Cerebellar nuclear complex (tissue), 1 donor: Measurements from ENCODE around the gene ROBO2.

Experiments
- DNase-seq, 2 experiments: peaks; one replicate each; lab custom pipeline; 2025; lab: John Stamatoyannopoulos, UW

ROBO2 gene

DNA sequence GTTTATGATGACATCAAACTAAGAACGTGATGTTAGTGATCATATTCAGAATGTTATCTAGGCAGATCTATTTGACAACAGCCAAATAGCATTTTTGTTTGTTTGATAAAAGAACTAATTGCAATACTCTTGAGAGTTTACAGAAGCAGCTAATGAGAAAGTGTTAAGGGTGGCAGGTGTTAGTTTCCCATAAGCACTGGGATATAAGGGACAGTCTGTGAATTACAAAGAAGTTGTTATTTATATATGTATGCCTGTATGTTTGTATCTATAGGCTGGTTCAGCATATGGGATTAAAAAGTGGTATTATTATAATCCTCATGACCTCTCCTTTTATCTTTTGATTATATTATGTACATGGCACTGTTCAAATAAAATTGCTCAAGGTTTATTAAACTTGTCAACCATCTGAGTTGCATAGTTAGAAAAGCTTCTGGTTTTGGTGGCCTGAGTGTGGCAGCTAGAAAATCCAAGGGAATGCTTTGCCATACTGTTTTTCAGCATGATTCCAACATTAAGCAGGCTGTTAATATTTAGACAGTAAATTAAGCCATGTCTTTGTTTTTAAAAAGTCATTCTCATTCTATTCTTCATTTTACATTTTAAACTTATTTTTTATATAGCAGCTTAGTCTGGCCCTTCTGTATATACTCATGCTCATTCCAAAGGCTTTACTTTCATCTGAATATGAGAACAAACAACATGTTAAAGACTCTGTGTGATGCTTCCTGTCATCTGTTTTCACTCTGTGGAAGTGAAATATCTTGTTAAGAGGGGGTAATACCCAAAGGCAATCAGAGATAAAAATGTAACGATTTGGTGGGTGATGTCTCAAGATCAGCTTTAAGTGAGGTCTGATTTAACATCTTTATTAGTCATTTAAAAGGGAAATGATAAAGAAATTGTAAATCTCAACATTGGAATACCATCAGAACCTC is 13.1 kb downstream of the ROBO2 start:
- no peak for DNase-seq

DNA sequence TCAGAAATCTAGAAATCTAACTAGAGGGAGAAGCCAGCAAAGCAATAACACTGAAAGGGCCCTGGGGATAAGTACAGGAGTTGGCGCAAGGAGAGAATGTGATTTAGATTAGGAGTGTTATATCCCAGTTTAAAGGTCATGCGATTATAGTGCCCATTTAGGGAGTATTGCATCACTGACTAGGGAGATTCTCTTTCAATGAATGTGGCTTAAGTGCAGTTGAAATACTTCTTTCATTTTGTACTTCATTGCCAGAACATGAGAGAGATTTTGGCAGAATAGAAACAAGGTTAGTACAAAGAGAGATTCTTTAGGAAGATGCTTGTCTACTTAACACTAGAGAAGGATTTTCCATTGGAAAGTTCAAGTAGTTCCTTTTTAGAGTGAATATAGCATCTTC is 13.9 kb downstream of the ROBO2 start:
- no peak for DNase-seq

DNA sequence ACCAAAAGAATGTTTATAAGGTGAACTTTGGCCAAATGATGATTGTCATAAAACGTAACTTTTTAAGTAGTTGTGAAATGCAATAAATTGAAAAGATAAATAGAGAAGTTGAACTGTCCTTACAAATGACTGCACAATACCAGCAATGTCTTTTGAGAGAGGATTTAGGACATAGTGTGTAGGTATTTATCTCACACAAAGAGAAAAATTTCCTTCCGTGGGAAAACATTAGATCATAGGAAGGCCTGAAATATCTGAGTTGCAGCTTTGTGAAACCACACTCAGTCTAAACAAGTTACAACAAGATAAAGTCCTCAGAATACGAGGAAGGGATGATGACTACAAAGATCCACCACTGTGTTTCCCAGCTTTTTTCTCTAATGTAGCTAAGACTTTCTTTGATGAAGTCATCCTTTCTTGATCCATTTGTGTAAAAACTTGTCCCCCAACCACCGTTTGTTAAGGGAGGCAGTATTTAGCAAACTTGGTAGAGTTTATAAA is 16.0 kb downstream of the ROBO2 start:
- no peak for DNase-seq

DNA sequence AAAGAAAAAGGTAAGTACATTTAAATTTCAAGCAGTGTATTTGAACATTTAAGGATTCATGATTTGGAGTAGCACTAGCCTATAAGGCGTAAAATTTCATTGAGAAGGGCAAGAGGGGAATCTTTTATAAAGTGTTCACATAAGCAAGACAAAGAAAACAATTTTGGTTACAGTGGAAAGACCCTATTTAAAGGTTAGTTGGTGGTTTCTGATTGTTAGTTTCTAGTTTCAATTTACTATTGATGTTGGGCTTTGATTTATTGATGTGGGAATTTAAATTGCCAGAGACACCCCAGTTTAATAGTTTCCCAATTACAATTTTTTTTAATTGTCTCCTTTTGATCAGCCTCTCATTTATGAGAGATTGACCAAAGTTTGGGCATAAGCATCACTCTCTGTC is 19.5 kb downstream of the ROBO2 start:
- no peak for DNase-seq

DNA sequence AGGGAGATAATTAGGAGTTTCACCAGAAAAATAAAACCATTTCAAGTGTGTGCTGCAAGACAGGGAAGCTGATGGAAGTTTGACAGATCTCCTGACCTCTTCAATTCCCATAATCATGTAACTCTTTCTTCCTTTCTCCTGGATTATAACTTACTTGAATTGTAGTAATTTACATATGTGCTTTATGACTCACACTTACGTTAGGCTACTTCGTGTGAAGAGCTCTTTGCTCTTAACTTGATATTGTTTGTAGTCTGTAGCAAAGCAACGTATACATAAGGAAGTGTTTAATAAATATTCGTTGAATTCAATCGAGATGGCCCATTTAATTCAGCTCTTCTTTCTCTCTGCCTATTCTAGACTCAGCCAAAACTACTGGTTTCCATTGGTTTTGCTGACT is 23.5 kb downstream of the ROBO2 start:
- DNase-seq: no peak

DNA sequence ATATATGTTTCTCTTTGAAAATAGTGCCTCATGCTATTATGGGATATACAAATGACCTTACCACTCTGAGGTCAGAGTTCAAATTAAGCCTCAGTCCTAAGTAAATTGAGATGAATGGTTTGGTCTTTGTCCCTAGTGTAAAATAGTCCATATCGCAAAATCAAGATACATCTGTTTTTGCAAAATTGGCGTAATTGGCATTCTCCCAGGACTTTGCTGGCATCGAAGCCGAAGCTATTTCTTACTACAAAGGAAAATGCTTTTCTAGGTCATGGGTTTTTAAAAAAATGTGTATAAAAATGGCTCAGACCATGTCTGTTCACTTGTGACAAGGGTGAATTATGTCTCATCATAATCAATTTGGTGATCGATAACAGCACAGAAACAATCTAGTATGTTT is 25.9 kb downstream of the ROBO2 start:
- DNase-seq: no peak

DNA sequence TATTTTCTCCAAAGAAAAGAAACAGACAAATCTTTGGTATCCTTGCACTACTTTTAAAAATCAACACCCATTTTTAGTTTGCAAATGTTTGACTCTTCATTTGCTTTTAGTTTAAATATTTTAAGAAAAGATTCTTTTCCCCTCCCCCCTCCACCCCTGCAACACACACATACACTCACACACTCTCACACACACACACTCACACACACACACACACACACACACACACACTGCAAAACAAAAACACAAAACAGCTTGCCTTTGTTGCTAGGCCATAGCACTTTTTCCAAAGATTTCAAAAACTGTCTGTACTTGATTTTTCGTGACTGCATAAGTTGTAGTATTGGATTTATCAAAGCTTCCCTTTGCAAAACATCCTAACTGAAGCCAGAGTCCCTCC is 26.9 kb downstream of the ROBO2 start:
- no peak for DNase-seq

DNA sequence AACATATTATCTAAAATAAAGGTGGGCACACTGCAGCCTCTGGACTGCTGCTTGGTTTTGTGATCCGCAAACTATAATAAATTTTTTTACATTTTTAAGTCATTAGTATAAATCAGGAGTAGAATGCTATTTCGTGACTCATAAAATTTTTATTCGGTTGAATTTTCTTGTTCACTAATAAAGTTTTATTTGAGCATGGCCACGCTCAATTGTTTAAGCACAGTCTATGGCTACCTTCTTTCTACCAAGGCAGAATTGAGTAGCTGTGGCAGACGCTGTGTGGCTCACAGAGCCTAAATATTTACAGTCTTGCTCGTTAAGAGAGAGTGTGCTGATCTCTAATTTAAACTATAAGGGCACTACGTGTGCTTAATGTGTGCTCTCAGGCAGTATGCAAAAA is 28.9 kb downstream of the ROBO2 start:
- no peak for DNase-seq

DNA sequence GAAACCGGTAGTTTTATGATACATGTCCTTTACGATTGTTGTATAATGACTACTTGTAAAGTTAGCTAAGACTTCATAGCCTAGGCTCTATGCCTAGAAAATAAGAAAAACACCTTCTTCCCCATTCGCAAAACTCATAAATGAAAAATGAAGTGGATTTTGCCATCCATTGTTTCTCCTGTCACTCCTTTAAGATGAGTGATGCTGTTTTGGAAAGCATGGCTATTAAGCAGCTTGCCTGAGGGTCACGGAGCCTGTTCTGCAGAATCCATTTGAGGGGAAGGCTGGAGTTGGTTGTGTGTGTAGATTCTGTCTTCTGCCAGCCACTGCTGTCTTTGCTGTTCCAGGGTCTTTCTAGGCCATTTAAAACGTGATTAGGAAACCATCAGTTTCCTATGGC is 31.5 kb downstream of the ROBO2 start:
- no peak for DNase-seq

DNA sequence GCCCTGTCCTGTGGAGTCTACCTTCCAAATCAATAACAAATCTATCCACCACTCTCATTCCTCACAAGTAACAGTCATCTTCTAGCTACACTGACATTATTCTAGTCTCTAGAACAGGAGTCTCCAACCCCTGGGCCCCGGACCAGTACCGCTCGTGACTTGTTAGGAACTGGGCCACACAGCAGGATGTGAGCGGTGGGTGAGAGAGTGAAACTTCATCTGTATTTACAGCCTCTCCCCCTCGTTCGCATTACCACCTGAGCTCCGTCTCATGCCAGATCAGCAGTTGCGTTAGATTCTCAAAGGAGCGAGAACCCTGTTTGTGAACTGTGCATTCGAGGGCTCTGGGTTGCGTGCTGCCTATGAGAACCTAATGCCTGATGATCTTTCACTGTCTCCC is 31.9 kb downstream of the ROBO2 start:
- no peak for DNase-seq

DNA sequence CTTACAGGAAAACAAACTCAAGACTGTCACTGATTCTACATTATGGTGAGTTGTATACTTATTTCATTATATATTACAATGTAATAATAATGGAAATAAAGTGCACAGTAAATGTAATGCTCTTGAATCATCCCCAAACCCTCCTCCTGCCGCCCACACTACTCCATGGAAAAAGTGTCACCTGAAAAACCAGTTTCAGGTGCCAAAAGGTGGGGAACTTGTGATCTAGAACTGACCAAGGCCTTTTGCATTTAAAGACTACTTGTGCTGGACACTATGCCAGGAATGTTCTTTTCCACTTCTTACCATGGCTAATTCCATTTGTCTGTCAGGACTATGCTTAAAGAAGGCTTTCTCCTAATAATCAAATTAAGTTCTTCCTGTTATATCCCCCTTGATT is 32.3 kb downstream of the ROBO2 start:
- DNase-seq: no peak

DNA sequence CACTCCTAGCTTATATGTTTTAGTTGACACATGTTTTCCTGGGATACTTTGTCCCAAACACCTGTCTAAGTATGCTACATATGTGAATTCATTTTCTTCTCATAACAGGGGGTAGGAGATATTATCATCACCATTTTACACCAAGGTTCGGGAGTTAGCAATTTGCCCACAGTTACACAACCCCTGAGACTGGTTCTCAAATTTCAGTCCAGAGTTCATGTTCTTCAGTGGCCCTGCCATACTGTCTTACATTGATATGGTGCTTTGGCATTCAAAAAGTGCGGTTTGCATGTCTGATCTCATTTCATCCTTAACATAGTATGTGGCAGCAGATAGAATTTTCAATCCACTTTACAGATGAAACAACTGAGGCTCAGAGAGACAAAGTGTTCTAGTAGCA is 38.4 kb downstream of the ROBO2 start:
- no peak for DNase-seq

DNA sequence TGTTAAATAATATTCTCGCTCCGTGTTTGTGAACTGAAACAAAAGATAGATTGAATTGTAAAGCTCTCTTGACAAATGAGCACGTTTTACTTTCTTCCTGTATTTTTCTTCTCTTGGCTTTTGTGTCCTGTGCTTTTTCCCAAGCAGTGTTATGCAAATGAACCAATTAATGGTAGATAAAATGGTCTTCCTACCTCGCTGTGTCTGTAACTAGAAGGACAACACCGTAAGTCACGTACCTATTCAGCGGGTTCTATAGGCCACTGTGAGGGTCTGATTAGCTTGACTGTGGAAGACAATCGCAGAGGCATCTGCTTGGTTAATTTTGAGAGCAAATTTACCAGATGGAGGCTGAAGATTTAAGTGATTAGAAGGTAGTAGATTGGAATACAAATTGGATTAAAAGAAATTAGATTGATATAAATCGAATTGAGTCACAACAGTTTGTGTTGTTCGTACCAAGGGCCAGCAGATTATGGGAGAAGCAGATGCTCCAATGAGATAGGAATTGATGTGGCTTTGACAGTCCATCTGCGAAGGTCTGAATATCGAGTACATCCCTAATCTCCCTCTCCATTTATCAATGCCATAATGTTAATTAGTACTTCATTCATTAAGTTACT is 40.2 kb downstream of the ROBO2 start:
- no peak for DNase-seq

DNA sequence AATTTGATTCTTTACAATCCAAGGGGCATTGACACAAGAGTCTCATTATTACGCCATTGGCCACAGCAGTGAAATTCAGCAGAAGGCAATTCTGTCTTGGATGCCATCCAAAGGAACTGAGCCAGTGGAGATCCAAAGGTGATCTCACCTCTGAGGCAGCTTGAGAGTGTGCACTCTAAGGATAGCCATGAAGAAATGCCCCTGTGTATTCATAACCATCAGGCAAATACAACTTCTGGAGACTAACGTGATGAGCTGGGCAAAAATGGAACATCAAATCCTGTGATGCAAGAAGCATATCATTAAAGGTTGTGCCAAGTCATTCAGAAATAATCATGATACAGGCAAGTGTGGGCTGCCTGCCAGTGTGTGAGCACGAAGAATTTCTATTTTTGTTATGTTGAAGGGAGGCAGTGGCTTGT is 41.4 kb downstream of the ROBO2 start:
- peak; percentile 44 to 76 for DNase-seq

DNA sequence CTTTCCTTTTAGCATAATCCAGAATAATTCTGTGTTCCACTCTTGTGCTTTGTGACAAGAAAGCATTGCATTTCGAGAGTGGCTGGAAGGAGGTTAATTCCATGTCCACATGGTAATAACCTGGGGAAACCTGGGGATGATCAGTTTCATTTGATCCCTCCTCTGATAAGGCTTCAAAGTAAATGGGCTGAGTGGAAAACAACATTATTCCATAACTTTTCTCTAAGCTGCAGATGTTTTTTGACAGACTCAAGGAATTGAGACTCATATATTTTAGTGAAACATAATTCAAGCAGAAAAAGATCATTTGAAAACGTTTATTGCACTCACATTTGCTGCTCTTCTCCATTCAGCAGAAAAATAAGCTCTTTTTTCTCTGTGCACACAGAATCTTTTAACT is 44.6 kb downstream of the ROBO2 start:
- DNase-seq: no peak

DNA sequence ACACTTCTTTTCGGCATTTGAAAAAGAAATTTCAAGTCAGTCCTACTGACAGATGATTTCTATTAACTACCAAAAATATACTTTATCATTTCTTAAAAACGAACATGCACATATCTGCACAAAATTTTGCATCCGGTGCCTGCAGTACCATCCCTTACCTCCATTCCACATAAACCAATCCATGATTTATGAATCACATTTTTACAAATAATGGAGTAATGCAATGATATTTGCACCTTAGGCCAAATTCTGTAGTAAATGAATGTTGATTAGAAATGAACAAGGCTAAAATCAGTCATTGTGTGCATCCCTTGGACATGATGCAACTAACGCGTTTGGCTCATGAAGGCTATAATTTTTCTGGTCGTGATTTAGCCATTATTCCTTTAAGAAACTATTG is 46.5 kb downstream of the ROBO2 start:
- no peak for DNase-seq

DNA sequence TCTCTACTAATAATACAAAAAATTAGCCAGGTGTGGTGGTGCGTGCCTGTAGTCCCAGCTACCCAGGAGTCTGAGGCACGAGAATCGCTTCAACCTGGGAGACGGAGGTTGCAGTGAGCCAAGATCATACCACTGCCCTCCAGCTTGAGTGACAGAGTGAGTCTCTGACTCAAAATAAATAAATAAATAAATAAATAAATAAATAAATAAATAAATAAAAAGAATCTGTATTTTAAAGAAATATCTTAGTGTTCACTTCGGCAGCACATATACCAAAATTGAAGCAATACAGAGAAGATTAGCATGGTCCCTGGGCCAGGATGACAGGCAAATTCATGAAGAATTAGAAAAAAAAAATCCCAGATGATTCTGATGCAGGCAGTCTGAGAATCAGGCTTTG is 51.9 kb downstream of the ROBO2 start:
- DNase-seq: no peak

DNA sequence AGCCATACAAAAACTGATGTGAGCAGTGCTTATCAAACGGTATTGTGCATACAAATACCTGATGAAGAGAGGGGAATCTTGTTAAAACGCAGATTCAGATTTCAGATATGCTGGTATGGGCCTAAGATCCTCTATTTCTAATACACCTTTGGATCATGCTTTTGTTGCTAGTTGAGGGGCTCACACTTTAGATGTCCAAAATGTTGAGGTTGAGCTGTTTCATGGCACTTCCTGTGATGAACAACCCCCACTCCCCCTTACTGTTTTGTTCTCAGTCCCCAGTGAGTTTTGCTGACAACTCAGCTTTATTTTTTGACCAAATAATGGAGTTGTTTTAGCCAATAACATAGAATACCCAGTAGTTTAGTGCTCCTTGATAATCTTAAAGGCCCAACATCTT is 53.2 kb downstream of the ROBO2 start:
- no peak for DNase-seq

DNA sequence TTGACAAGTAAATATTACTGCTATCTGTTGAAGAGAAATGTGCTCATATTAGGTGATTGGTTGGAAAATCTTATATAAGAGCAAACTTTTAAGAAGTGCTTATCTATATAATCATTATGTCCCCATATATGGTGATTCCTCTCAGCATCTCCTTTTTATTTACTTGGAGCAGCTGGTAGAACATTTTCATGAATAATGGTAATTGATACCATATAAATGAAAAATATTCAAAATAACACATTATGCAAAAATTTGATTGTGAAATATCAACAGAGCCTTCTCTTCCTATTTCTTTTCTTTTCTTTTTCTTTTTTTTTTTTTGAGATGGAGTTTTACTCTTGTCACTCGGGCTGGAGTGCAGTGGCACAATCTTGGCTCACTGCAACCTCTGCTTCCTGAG is 56.2 kb downstream of the ROBO2 start:
- no peak for DNase-seq

DNA sequence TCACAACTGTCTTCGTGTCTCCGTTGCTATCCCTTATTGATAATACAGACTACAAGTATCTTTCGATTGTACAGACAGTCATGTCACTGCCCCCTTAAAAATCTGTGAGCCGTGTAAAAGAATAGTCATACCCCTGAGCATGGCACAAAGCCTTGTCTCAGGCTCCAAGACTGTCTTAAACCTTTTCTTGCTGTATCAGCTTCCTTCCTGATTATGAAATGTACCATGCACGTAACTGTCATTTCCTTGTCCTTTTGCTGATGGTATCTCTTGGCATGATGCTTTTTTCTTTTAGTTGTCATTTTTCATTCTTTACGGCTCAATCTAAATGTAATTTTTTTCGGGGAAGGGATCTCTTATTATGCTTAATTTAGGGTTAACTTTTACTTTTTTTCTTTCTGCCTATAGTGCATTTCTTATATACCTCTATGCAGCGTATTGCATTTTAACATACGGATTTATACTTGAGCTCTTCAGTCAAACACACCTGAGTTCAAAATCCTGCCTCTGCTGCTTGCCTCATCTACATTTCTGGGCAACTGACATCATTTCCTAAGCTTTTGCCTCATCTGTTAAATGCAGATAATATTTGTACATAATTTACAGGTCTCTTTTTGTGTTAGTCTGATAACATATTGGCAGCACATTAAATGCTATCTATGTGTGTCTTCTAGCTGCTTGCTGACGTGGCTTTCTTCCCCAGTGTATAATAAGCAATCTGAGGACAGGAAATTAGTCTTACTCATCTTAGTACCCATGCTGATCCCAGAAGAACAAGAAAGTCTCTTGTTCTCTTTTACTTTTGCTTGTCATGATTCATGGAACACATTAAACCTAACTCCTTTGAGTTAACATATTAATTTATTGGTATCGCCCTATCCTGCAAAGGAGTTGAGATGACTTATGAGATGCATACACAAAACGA is 57.3 kb downstream of the ROBO2 start:
- DNase-seq: no peak

DNA sequence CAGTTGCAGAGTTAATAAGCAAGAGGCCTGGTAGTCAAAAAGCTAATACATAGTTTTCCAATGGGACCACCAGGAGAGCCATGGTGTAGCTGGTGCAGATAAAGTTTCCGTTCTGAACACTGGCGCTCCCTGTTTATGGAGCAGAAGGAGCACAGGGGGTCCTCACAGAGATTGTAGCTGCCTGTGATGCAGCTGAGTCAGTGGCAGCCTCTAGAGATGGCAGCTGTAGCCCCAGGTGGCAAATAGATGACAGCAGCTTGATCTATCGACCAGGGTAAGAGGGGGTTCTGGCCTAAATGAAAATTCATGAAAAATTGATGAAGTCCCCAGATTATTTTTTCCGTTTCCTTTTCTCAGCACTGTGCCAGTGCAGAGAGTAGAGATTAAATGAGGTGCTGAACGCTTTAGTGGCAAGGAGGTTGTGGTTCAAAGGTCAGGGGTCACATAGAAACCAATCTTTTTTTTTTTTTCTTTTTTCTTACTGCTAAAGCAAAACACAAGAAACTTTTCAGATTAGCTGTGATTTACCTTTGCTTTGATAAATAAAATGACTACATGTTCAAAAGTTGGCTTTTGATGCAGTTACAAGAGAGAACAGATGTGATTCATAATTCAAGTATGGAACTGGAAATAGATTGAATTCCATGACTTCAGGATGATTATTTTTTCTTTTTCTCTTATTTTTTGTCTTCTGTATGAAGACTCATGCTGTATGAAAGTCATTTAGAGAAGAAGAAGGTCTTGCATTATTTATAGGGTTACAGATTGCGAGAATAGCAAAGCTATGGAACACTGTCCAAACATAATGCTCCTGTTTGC is 63.3 kb downstream of the ROBO2 start:
- DNase-seq: no peak
